ENCODE results near the gene CNTN1.

The CNTN1 gene

DNA sequence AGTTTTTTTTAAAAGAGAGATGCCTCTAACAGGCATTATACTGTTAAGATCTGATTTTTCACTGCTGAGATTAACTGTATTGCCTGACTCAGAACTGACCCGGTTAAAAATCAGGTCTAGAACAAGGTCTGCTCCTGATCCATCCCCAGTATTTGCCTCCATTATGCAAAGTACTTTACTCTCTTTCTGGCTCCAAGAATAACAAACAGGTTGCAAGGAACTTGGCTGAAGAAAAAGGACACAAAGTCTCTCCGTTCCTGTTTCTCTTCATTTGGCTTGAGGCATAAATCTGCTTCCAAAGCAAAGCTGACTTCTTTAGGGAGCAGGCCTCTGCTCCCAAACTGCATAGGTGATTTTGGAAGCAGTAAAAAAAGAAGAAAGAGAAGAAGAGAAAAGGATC is 296.6 kb downstream of the CNTN1 start:
- no peaks in the 10 kb centered on the region for H3K4me1 ChIP-seq (ENCODE audit: control insufficient read depth, insufficient read depth, low read length, poor library complexity, severe bottlenecking)
- WGBS, 2 experiments (ENCODE audit: insufficient coverage in 2 of 2) = 83% methylated on average over 2 of the region's 2 CpGs
- no peaks in the 10 kb centered on the region for H3K36me3 ChIP-seq (ENCODE audit: control insufficient read depth, insufficient read depth, low read length)

DNA sequence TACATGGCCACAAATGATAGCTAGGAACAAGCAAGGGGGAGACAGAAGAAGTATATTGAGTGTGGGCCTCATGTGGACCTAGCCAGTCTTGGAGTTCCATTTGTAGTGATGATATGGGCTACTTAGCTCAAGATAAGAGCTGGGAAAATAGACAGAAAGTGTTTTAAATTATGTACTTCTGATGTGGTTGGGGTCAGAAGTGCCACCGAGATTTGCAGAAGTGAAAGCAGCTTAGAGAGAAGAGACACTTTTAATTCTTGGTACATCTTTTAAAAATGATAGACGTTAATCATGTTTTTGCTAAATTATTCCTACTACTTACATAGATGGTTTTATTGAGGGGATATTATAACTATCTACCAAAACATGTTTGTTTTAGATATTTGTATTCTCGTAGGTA is 297.5 kb downstream of the CNTN1 start:
- WGBS, 2 experiments (ENCODE audit: insufficient coverage in 2 of 2) = 100% methylated on average over 1 of the region's 3 CpGs; no CpG with 5 or more reads in 1 of the 2 experiments
- H3K9me3 ChIP-seq (ENCODE audit: control insufficient read depth, low read length) = no peaks in the 10 kb centered on the region
- H3K4me3 ChIP-seq (ENCODE audit: extremely low read depth, insufficient read depth, low read length, poor library complexity, severe bottlenecking) = no peak overlapping the region
- no peaks in the 10 kb centered on the region for H3K36me3 ChIP-seq (ENCODE audit: control insufficient read depth, insufficient read depth, low read length)
- no peak overlapping the region for H3K27ac ChIP-seq (ENCODE audit: low read depth, low read length, severe bottlenecking)
- H3K4me1 ChIP-seq (ENCODE audit: control insufficient read depth, insufficient read depth, low read length, poor library complexity, severe bottlenecking) = no peaks in the 10 kb centered on the region

More for the DNA sequence above, 296.6 kb downstream of the CNTN1 start:
- Histone ChIP-seq H3K9me3 (ENCODE audit: control insufficient read depth, low read length) (no peaks in the 10 kb centered on the region), H3K27ac (ENCODE audit: low read depth, low read length, severe bottlenecking) (no peak overlapping the region), H3K4me3 (ENCODE audit: extremely low read depth, insufficient read depth, low read length, poor library complexity, severe bottlenecking) (no peak overlapping the region)

DNA sequence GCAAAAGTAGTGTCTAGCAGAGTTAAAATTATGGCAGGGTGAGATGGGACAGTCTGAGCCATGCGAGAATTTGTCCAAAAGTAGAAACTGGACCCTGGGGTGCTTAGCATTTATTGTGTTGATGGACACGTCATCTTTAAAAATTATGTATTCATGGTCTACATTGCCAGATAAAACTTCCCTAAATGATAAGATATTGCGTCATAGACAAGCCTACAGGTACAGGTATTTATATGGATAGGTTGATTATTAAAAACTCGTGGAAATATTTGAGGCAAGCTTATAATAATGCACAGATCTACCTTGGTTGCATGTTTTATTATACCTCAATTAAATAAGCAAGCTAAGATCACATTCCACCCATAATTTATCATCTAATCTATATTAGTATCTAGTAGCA is 299.9 kb downstream of the CNTN1 start:
- no peaks in the 10 kb centered on the region for H3K4me1 ChIP-seq (ENCODE audit: control insufficient read depth, insufficient read depth, low read length, poor library complexity, severe bottlenecking)
- no peak overlapping the region for H3K4me3 ChIP-seq (ENCODE audit: extremely low read depth, insufficient read depth, low read length, poor library complexity, severe bottlenecking)
- H3K9me3 ChIP-seq (ENCODE audit: control insufficient read depth, low read length) = no peaks in the 10 kb centered on the region
- H3K27ac ChIP-seq (ENCODE audit: low read depth, low read length, severe bottlenecking) = no peak overlapping the region
- H3K36me3 ChIP-seq (ENCODE audit: control insufficient read depth, insufficient read depth, low read length) = no peaks in the 10 kb centered on the region
- WGBS, 2 experiments (ENCODE audit: insufficient coverage in 2 of 2) = 100% methylated on average over 1 of the region's 4 CpGs

DNA sequence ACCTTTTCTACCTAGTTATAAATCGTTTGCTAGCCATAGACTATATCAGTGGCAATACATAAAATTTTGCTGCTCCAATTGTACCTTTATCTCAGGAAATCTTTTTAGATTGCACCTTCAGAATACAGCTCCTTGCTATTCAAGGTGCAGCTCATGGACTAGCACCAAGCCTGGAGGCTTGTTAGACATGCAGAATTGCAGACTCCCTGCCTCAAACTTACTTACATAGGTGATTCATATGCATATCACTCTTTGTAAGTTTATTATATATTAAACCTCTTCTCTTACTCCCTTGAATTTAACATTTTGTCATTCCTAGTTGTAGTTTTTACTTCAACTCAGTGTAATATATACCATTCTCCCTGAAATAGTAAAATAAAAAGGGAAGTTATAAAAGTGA is 300.4 kb downstream of the CNTN1 start:
- H3K9me3 ChIP-seq (ENCODE audit: control insufficient read depth, low read length) = no peaks in the 10 kb centered on the region
- H3K27ac ChIP-seq (ENCODE audit: low read depth, low read length, severe bottlenecking) = no peak overlapping the region
- 88 to 89% methylated on average over 1 of the region's 1 CpG for WGBS, 2 experiments (ENCODE audit: insufficient coverage in 2 of 2)
- H3K4me3 ChIP-seq (ENCODE audit: extremely low read depth, insufficient read depth, low read length, poor library complexity, severe bottlenecking) = no peak overlapping the region
- H3K4me1 ChIP-seq (ENCODE audit: control insufficient read depth, insufficient read depth, low read length, poor library complexity, severe bottlenecking) = no peaks in the 10 kb centered on the region
- no peaks in the 10 kb centered on the region for H3K36me3 ChIP-seq (ENCODE audit: control insufficient read depth, insufficient read depth, low read length)

DNA sequence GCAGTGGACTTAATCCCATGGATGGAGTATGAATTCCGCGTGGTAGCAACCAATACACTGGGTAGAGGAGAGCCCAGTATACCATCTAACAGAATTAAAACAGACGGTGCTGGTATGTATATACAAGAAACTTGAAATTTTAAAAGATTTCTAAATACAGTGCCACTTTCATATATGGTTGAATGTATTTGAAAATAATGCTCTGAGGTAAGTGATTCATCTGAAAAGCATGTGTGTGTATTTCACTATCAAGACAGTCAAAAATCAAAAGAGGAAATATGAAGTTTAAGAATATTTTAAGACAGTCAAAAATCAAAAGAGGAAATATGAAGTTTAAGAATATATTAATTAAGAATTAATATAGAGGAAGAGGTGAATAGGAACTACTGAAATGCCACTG is 300.9 kb downstream of the CNTN1 start:
- no peak overlapping the region for H3K27ac ChIP-seq (ENCODE audit: low read depth, low read length, severe bottlenecking)
- no peaks in the 10 kb centered on the region for H3K4me1 ChIP-seq (ENCODE audit: control insufficient read depth, insufficient read depth, low read length, poor library complexity, severe bottlenecking)
- no peaks in the 10 kb centered on the region for H3K36me3 ChIP-seq (ENCODE audit: control insufficient read depth, insufficient read depth, low read length)
- H3K4me3 ChIP-seq (ENCODE audit: extremely low read depth, insufficient read depth, low read length, poor library complexity, severe bottlenecking) = no peak overlapping the region
- no CpG with 5 or more reads among the region's 3 CpGs for WGBS, 2 experiments (ENCODE audit: insufficient coverage in 2 of 2)
- H3K9me3 ChIP-seq (ENCODE audit: control insufficient read depth, low read length) = no peaks in the 10 kb centered on the region

DNA sequence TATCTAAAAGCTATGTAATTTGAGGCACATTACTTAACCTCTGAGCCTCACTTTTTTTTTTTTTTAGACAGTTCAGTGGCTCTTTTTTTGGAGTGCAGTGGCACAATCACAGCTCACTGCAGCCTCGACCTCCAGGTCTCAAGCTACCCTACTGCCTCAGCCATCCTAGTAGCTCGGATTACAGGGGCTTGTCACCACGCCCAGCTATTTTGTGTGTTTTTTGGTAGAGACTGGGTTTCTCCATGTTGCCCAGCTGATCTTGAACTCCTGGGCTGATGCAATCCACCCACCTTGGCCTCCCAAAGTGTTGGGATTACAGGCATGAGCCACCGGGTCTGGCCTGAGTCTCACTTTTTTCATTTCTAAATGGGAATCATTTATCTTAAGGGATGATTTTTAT is 303.9 kb downstream of the CNTN1 start:
- Histone ChIP-seq H3K27ac (ENCODE audit: low read depth, low read length, severe bottlenecking) (no peak overlapping the region), H3K4me1 (ENCODE audit: control insufficient read depth, insufficient read depth, low read length, poor library complexity, severe bottlenecking) (no peaks in the 10 kb centered on the region), H3K36me3 (ENCODE audit: control insufficient read depth, insufficient read depth, low read length) (no peaks in the 10 kb centered on the region), H3K4me3 (ENCODE audit: extremely low read depth, insufficient read depth, low read length, poor library complexity, severe bottlenecking) (no peak overlapping the region), H3K9me3 (ENCODE audit: control insufficient read depth, low read length) (peaks cover 2% of the 10 kb centered on the region)
- WGBS, 2 experiments (ENCODE audit: insufficient coverage in 2 of 2) = 40 to 100% methylated on average over 1 of the region's 4 CpGs

DNA sequence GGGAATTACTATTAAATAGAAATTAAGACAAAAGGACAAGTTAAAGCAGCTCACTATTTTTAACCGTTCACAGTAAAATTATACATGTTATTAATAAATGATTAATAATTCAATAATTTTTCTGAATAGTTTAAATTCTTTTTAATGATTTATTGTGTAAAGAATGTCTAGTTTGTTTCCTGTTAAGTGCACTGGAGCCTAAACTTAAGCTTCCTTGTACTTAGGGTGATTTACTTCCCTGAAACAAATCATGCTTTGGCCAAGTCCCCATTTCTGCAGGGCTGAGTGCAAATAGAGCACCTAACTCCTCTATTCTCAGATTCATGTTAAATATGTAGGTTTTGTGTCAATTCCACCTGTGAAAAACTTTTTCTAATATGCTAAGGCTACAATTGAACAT is 307.0 kb downstream of the CNTN1 start:
- H3K27ac ChIP-seq (ENCODE audit: low read depth, low read length, severe bottlenecking) = no peak overlapping the region
- WGBS, 2 experiments (ENCODE audit: insufficient coverage in 2 of 2) = no CpG with 5 or more reads among the region's 1 CpG
- H3K36me3 ChIP-seq (ENCODE audit: control insufficient read depth, insufficient read depth, low read length) = no peaks in the 10 kb centered on the region
- H3K4me3 ChIP-seq (ENCODE audit: extremely low read depth, insufficient read depth, low read length, poor library complexity, severe bottlenecking) = no peak overlapping the region
- peaks cover 6% of the 10 kb centered on the region for H3K9me3 ChIP-seq (ENCODE audit: control insufficient read depth, low read length)
- H3K4me1 ChIP-seq (ENCODE audit: control insufficient read depth, insufficient read depth, low read length, poor library complexity, severe bottlenecking) = no peaks in the 10 kb centered on the region

DNA sequence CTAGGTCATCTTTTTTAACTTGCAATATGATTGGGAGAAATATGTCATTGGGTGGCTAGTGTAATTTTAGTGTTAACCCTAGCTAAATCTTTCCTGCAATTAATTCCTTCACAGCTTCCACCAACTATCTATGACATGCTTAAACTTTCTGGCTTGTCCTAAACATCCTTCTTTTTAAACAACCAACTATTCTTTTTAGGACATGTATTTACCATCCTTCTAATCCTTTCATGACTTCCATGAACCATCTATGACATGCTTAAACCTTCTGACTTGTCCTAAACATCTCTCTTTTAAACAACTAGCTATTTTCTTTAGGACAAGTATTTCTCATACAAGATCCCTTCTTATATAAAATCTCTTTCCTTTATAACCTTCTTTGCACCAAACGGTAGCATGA is 316.2 kb downstream of the CNTN1 start:
- peaks cover 59% of the 10 kb centered on the region for H3K9me3 ChIP-seq (ENCODE audit: control insufficient read depth, low read length)
- H3K4me3 ChIP-seq (ENCODE audit: extremely low read depth, insufficient read depth, low read length, poor library complexity, severe bottlenecking) = no peak overlapping the region
- no peaks in the 10 kb centered on the region for H3K36me3 ChIP-seq (ENCODE audit: control insufficient read depth, insufficient read depth, low read length)
- H3K4me1 ChIP-seq (ENCODE audit: control insufficient read depth, insufficient read depth, low read length, poor library complexity, severe bottlenecking) = no peaks in the 10 kb centered on the region
- WGBS, 2 experiments (ENCODE audit: insufficient coverage in 2 of 2) = no CpG with 5 or more reads among the region's 1 CpG
- no peak overlapping the region for H3K27ac ChIP-seq (ENCODE audit: low read depth, low read length, severe bottlenecking)

DNA sequence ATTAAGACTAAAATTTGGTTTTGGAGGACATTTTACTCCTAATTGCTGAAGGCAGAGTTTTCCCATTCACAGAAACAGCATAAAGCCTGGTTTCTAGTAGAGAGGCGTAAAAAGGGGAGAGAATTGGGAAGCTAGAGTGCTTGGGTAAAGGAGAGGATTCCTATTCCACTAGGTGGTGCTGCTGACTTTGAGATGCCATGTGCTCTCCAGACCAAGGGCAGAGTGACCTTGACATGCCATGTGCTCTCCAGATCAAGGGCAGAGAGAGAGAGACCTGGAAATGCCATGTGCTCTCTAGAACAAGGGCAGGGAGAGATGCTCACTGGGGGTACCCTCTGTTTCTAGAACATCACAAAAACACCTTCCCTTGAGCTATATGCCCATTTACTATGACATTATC is 319.7 kb downstream of the CNTN1 start:
- Histone ChIP-seq H3K4me1 (ENCODE audit: control insufficient read depth, insufficient read depth, low read length, poor library complexity, severe bottlenecking) (no peaks in the 10 kb centered on the region), H3K4me3 (ENCODE audit: extremely low read depth, insufficient read depth, low read length, poor library complexity, severe bottlenecking) (no peak overlapping the region), H3K9me3 (ENCODE audit: control insufficient read depth, low read length) (peaks cover 41% of the 10 kb centered on the region), H3K27ac (ENCODE audit: low read depth, low read length, severe bottlenecking) (no peak overlapping the region), H3K36me3 (ENCODE audit: control insufficient read depth, insufficient read depth, low read length) (no peaks in the 10 kb centered on the region)
- 100% methylated on average over 1 of the region's 1 CpG; no CpG with 5 or more reads in 1 of the 2 experiments for WGBS, 2 experiments (ENCODE audit: insufficient coverage in 2 of 2)

DNA sequence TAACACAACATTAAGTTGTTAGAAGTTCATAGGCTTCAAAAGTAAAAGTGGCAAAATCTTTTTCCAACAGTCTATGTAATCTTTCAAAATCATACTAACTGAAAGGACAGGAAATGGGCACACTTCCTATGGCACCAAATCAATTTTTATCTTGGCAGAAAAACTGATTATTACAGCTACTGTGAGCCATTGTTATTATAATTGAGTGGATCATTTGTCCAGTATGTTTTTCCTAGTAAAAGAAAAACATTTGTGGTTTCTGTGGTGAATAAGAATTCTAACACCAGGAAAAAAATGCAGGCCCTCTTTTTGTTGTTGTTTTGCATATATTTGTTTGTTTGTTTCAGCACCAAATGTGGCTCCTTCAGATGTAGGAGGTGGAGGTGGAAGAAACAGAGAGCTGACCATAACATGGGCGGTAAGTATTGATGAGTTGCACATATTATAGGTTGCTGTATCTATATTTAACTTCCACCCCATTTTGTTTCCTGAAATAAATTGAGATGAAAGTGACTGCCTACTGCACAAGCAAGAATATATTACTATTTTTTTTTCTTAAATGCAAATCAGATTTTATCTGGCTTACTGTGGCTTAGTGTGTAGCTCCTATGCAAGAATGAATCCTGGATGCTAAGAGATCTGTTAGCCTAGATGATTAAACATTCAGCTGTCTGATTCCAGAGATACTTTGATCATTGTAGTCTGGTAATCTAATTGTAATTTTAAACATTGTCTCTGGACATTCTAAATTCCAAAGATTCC is 321.8 kb downstream of the CNTN1 start:
- Histone ChIP-seq H3K9me3 (ENCODE audit: control insufficient read depth, low read length) (peaks cover 22% of the 10 kb centered on the region), H3K27ac (ENCODE audit: low read depth, low read length, severe bottlenecking) (no peak overlapping the region), H3K36me3 (ENCODE audit: control insufficient read depth, insufficient read depth, low read length) (no peaks in the 10 kb centered on the region), H3K4me1 (ENCODE audit: control insufficient read depth, insufficient read depth, low read length, poor library complexity, severe bottlenecking) (no peaks in the 10 kb centered on the region), H3K4me3 (ENCODE audit: extremely low read depth, insufficient read depth, low read length, poor library complexity, severe bottlenecking) (no peak overlapping the region)
- 100% methylated on average over 1 of the region's 1 CpG; no CpG with 5 or more reads in 1 of the 2 experiments for WGBS, 2 experiments (ENCODE audit: insufficient coverage in 2 of 2)

DNA sequence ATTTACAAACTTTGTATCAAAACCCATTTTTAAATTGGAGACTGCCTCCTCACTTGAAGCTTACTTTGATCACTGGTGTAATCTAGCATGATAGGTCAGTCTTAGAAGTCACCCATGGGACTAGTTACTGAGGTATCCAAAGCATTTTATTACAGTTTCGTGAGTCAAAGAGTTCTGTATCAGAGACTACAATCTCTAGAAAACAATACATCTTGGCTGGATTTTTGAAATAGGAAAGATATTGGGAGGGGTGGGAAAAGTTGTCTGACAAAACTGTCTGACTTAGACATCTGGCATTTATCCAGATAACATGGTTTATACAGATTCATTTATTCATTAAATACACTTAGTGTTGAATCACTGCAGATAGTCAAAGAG is 322.4 kb downstream of the CNTN1 start:
- H3K4me1 ChIP-seq (ENCODE audit: control insufficient read depth, insufficient read depth, low read length, poor library complexity, severe bottlenecking) = no peaks in the 10 kb centered on the region
- WGBS, 2 experiments (ENCODE audit: insufficient coverage in 2 of 2) = no CpG with 5 or more reads among the region's 1 CpG
- peaks cover 19% of the 10 kb centered on the region for H3K9me3 ChIP-seq (ENCODE audit: control insufficient read depth, low read length)
- no peak overlapping the region for H3K27ac ChIP-seq (ENCODE audit: low read depth, low read length, severe bottlenecking)
- H3K4me3 ChIP-seq (ENCODE audit: extremely low read depth, insufficient read depth, low read length, poor library complexity, severe bottlenecking) = no peak overlapping the region
- H3K36me3 ChIP-seq (ENCODE audit: control insufficient read depth, insufficient read depth, low read length) = no peaks in the 10 kb centered on the region

Data from mesodermal cell (in vitro differentiated cells).